Testis (tissue), 2 donors: ENCODE results near the gene KLHL29.

Source experiments
- CTCF ChIP-seq, 3 experiments: fragments of 450-650 bp in 2 of 3; fragments of 200-600 bp in 1 of 3; sonication (generic) in 1 of 3; IDR thresholded peaks; one replicate each; pipeline ENCODE4 v1.5.1; 2016 to 2019; ENCODE audit warnings: antibody characterized with exemption in 3 of 3, mild to moderate bottlenecking in 2 of 3, moderate library complexity in 1 of 3
- POLR2A ChIP-seq: fragments of 450-650 bp; IDR thresholded peaks from one replicate; pipeline ENCODE4 v1.6.1; 2017; ENCODE audit warnings: antibody characterized with exemption, mild to moderate bottlenecking, moderate library complexity

- TF ChIP-seq CTCF (IDR thresholded peaks at IDR 0.05) (no peak), POLR2A (no peak)
Observed at GRCh38 chr2:23542230-23542789, 157.3 kb downstream of the KLHL29 start.
